Endothelial cell (in vitro differentiated cells): ENCODE measurements around the gene CBX7. TPM values are rescaled to one million over a fixed set of nuclear protein-coding genes. Genes with fewer than 3 reads are reported as not detected.
A peak's percentile ranks its signal among the peaks of the same experiment; 100 is the strongest.

Experiments used
- DNase-seq: peaks from one replicate; pipeline ENCODE4 v3.0.0; 2021; ENCODE audit warnings: low spot score
- H3K27ac Mint-ChIP-seq: one replicate; pipeline ENCODE4 v1.8.0; 2021; ENCODE audit warnings: mixed read lengths, inconsistent platforms; ENCODE audit not compliant: unreplicated experiment
- H3K27me3 Mint-ChIP-seq: one replicate; pipeline ENCODE4 v1.8.0; 2021; ENCODE audit warnings: mild to moderate bottlenecking, moderate library complexity, mixed read lengths, inconsistent platforms; ENCODE audit not compliant: unreplicated experiment
- H3K36me3 Mint-ChIP-seq: one replicate; pipeline ENCODE4 v1.8.0; 2021; ENCODE audit warnings: mild to moderate bottlenecking, low read depth, mixed read lengths, inconsistent platforms; ENCODE audit not compliant: unreplicated experiment
- H3K4me1 Mint-ChIP-seq: one replicate; pipeline ENCODE4 v1.8.0; 2021; ENCODE audit warnings: mild to moderate bottlenecking, mixed read lengths, inconsistent platforms; ENCODE audit not compliant: unreplicated experiment
- H3K4me3 Mint-ChIP-seq: one replicate; pipeline ENCODE4 v1.8.0; 2021; ENCODE audit warnings: mild to moderate bottlenecking, mixed read lengths, inconsistent platforms; ENCODE audit not compliant: unreplicated experiment
- H3K9me3 Mint-ChIP-seq: one replicate; pipeline ENCODE4 v1.8.0; 2021; ENCODE audit warnings: mixed read lengths, inconsistent platforms; ENCODE audit not compliant: unreplicated experiment
- CTCF ChIP-seq: fragments of 200-600 bp; sonication (generic); IDR thresholded peaks from one replicate; pipeline ENCODE4 v1.5.0; 2021; ENCODE audit warnings: antibody characterized with exemption; ENCODE audit not compliant: unreplicated experiment
- total RNA-seq: library from RNA; stranded (reverse); fragmentation: NEBNext Ultra II Directional; extraction: Animal tissue kit (Norgen Biotek cat#: 25700); gene quantifications from one replicate; pipeline ENCODE4 v1.2.1, GENCODE V29; 2021; ENCODE audit not compliant: unreplicated experiment

Gene CBX7
- total RNA-seq, 1 donor from 2014 or later, result 3.5 TPM

- Mint-ChIP-seq H3K9me3 (no peaks in the 10 kb centered on the region), H3K4me3 (no peak overlapping the region), H3K27ac (no peak overlapping the region), H3K36me3 (peaks cover 4% of the 10 kb centered on the region), H3K27me3 (peaks cover 6% of the 10 kb centered on the region), H3K4me1 (peaks cover 3% of the 10 kb centered on the region)
- no peak for DNase-seq
- TF ChIP-seq CTCF, result no peak
Measured at GRCh38 chr22:39155421-39155820, 2.9 kb upstream of the CBX7 start.

GRCh38 chr22:39153220-39153717 lies 789 bp upstream of the CBX7 start:
- Mint-ChIP-seq H3K36me3 (peaks cover 4% of the 10 kb centered on the region), H3K27ac (peak overlapping the region; percentile 85), H3K9me3 (no peaks in the 10 kb centered on the region), H3K27me3 (peaks cover 10% of the 10 kb centered on the region), H3K4me3 (peak overlapping the region; percentile 93), H3K4me1 (peaks cover 3% of the 10 kb centered on the region)
- TF ChIP-seq CTCF, result no peak
- DNase-seq, result no peak

- peaks cover 3% of the 10 kb centered on the region for H3K4me1 Mint-ChIP-seq
- peaks cover 10% of the 10 kb centered on the region for H3K27me3 Mint-ChIP-seq
- H3K9me3 Mint-ChIP-seq, result no peaks in the 10 kb centered on the region
- H3K4me3 Mint-ChIP-seq, result peak overlapping the region; percentile 73
- H3K27ac Mint-ChIP-seq, result no peak overlapping the region
- no peak for DNase-seq
- H3K36me3 Mint-ChIP-seq, result peaks cover 4% of the 10 kb centered on the region
- no peak for TF ChIP-seq CTCF
Measured at GRCh38 chr22:39152024-39152510, 413 bp downstream of the CBX7 start.

GRCh38 chr22:39151329-39151975 lies 1.0 kb downstream of the CBX7 start:
- H3K27me3 Mint-ChIP-seq, result peaks cover 10% of the 10 kb centered on the region
- peaks cover 3% of the 10 kb centered on the region for H3K4me1 Mint-ChIP-seq
- H3K4me3 Mint-ChIP-seq, result no peak overlapping the region
- H3K9me3 Mint-ChIP-seq, result no peaks in the 10 kb centered on the region
- no peak for TF ChIP-seq CTCF
- H3K36me3 Mint-ChIP-seq, result peaks cover 4% of the 10 kb centered on the region
- no peak overlapping the region for H3K27ac Mint-ChIP-seq
- DNase-seq, result no peak

- Mint-ChIP-seq H3K27me3 (peaks cover 10% of the 10 kb centered on the region), H3K36me3 (peaks cover 4% of the 10 kb centered on the region), H3K4me1 (peaks cover 3% of the 10 kb centered on the region), H3K27ac (no peak overlapping the region), H3K9me3 (no peaks in the 10 kb centered on the region), H3K4me3 (no peak overlapping the region)
- TF ChIP-seq CTCF, result no peak
- DNase-seq, result no peak
Measured at GRCh38 chr22:39150848-39151215, 1.6 kb downstream of the CBX7 start.
